HepG2 (cell line): ENCODE data around the gene CCBE1. TPM values are rescaled to one million over a fixed set of nuclear protein-coding genes. Genes with fewer than 3 reads are reported as not detected.

Source experiments
- ATAC-seq: fragments of 200-7000 bp; cut with Tn5 transposase; 3 replicates; pipeline ENCODE4 v1.9.1; 2020; ENCODE audit warnings: mild to moderate bottlenecking, moderate library complexity
- BruUV-seq: library from RNA; stranded (reverse); fragments of 400-500 nt; replicated peaks from 2 replicates; lab custom pipeline; 2021; lab: Mats Ljungman, UMichigan
- CTCF ChIA-PET: fragments of 300-600 bp; formaldehyde crosslinking; extraction: SDS; loops from one replicate; lab custom pipeline; 2021; ENCODE audit warnings: low total read pairs, inconsistent platforms, low intra/inter-chr PET ratio; lab: Yijun Ruan, JAX
- POLR2A ChIA-PET: fragments of 350-600 bp; sonication (Branson Sonifier 250); formaldehyde crosslinking; loops from one replicate; lab custom pipeline; 2020; ENCODE audit warnings: antibody characterized with exemption, inconsistent platforms; lab: Yijun Ruan, JAX
- DNase-seq: peaks from one replicate; pipeline ENCODE4 v3.0.0-alpha.2; 2015; ENCODE audit warnings: low spot score
- FAIRE-seq: peaks from 3 replicates; lab custom pipeline; 2011; peaks lifted over from hg19 to GRCh38; lab: Jason Lieb, UNC
- H2AFZ ChIP-seq: one replicate; pipeline ENCODE4 v1.6.1; 2011; ENCODE audit warnings: low read length, inconsistent platforms
- H3K27ac ChIP-seq: fragments of 300-600 bp; 3 replicates; pipeline ENCODE4 v1.8.0; 2011; ENCODE audit warnings: mixed run types, mild to moderate bottlenecking, mixed read lengths, low read length, inconsistent platforms; ENCODE audit not compliant: insufficient read depth; ENCODE audit errors: extremely low read length
- H3K27me3 ChIP-seq, 2 experiments: fragments of 200-600 bp in 1 of 2; 2 replicates in 1 of 2; 3 replicates in 1 of 2; pipeline versions ENCODE4 v1.6.0 to v1.8.0; 2011; ENCODE audit warnings: low read length in 2 of 2, mild to moderate bottlenecking in 2 of 2, moderate library complexity in 2 of 2, inconsistent platforms in 1 of 2; ENCODE audit not compliant: insufficient read depth in 2 of 2, control insufficient read depth in 1 of 2
- H3K36me3 ChIP-seq, 2 experiments: fragments of 200-600 bp in 1 of 2; replicated peaks in 1 of 2; 2 replicates in 1 of 2; 3 replicates in 1 of 2; pipeline versions ENCODE4 v1.5.1 to v1.8.0; 2011; ENCODE audit warnings: low read length in 2 of 2, inconsistent platforms in 1 of 2; ENCODE audit not compliant: insufficient read depth in 2 of 2, control insufficient read depth in 1 of 2
- H3K4me1 ChIP-seq: 2 replicates; pipeline ENCODE4 v1.5.1; 2012; ENCODE audit warnings: low read length, inconsistent platforms; ENCODE audit not compliant: insufficient read depth
- H3K4me2 ChIP-seq: 2 replicates; pipeline ENCODE4 v1.6.0; 2011; ENCODE audit warnings: low read depth, low read length, inconsistent platforms
- H3K4me3 ChIP-seq, 3 experiments: fragments of 200-600 bp in 1 of 3; sonication (generic), shearing (Covaris generic) in 1 of 3; replicated peaks in 1 of 3; 2 replicates each; pipeline ENCODE4 v1.5.1; 2011 to 2016; ENCODE audit warnings: low read length in 3 of 3, inconsistent platforms in 2 of 3, low read depth in 2 of 3, mild to moderate bottlenecking in 2 of 3, control low read depth in 1 of 3, mixed read lengths in 1 of 3; ENCODE audit not compliant: insufficient read depth in 1 of 3
- H3K79me2 ChIP-seq: one replicate; pipeline ENCODE4 v1.6.1; 2011; ENCODE audit warnings: low read length, inconsistent platforms; ENCODE audit not compliant: insufficient read depth
- H3K9ac ChIP-seq: 2 replicates; pipeline ENCODE4 v1.6.0; 2011; ENCODE audit warnings: mild to moderate bottlenecking, low read depth, low read length, inconsistent platforms; ENCODE audit not compliant: insufficient read depth
- H3K9me3 ChIP-seq: 2 replicates; pipeline ENCODE4 v1.5.1; 2012; ENCODE audit warnings: mild to moderate bottlenecking, low read length
- H4K20me1 ChIP-seq: 2 replicates; pipeline ENCODE4 v1.6.0; 2011; ENCODE audit warnings: inconsistent platforms, mild to moderate bottlenecking, low read length, moderate library complexity; ENCODE audit not compliant: insufficient read depth
- ATF3 ChIP-seq: sonication (generic); formaldehyde crosslinking; IDR thresholded peaks from 2 replicates; pipeline ENCODE4 v1.4.0; 2020; ENCODE audit warnings: missing genetic modification reagents
- JUN ChIP-seq: sonication (generic); formaldehyde crosslinking; IDR thresholded peaks from 2 replicates; pipeline ENCODE4 v1.4.0; 2020; ENCODE audit warnings: mild to moderate bottlenecking, missing genetic modification reagents
- REST ChIP-seq, 2 experiments: IDR thresholded peaks; 2 replicates each; pipeline ENCODE4 v1.6.1; 2011 to 2012; ENCODE audit warnings: low read length in 2 of 2, borderline replicate concordance in 1 of 2, low read depth in 1 of 2, mild to moderate bottlenecking in 1 of 2, moderate library complexity in 1 of 2
- TBP ChIP-seq: sonication (generic); formaldehyde crosslinking; IDR thresholded peaks from 2 replicates; pipeline ENCODE4 v1.5.0; 2020; ENCODE audit warnings: missing genetic modification reagents
- ZMAT3 ChIP-seq: sonication (generic); formaldehyde crosslinking; conservative IDR thresholded peaks from 2 replicates; pipeline ENCODE4 v1.7.0; 2021; ENCODE audit warnings: missing genetic modification reagents
- ZNF136 ChIP-seq: sonication (generic); formaldehyde crosslinking; IDR thresholded peaks from 2 replicates; pipeline ENCODE4 v1.8.1; 2022; ENCODE audit warnings: low read depth, mild to moderate bottlenecking, moderate library complexity, missing genetic modification reagents
- ZNF33B ChIP-seq: sonication (generic); formaldehyde crosslinking; IDR thresholded peaks from 2 replicates; pipeline ENCODE4 v1.5.1; 2020; ENCODE audit warnings: mild to moderate bottlenecking, missing genetic modification reagents
- ZNF484 ChIP-seq: sonication (generic); formaldehyde crosslinking; IDR thresholded peaks from 2 replicates; pipeline ENCODE4 v1.5.1; 2020; ENCODE audit warnings: mild to moderate bottlenecking, low read depth, missing genetic modification reagents, borderline replicate concordance
- ZNF75D ChIP-seq: sonication (generic); formaldehyde crosslinking; IDR thresholded peaks from 2 replicates; pipeline ENCODE4 v1.8.1; 2023; ENCODE audit warnings: missing genetic modification reagents, mild to moderate bottlenecking, borderline replicate concordance
- ZSCAN5A ChIP-seq: sonication (generic); formaldehyde crosslinking; IDR thresholded peaks from 2 replicates; pipeline ENCODE4 v1.8.0; 2022; ENCODE audit warnings: mild to moderate bottlenecking, missing genetic modification reagents, borderline replicate concordance
- WGBS: methylation state at CpG from one replicate; pipeline ENCODE4 v1.1.6; 2017; ENCODE audit warnings: low lambda C conversion rate; 5-methylcytosine and 5-hydroxymethylcytosine counted together
- in situ Hi-C: cut with HindIII; loops from 2 replicates; pipeline ENCODE4 v1.10.0; 2017; ENCODE audit warnings: low pct_unique_long_range_greater_than_20kb; ENCODE audit not compliant: extremely low pct_ligation_motif_present
- intact Hi-C: fragments of 100-400 bp; cut with micrococcal nuclease; formaldehyde crosslinking; loops from one replicate; pipeline ENCODE4 v1.10.0; 2022; ENCODE audit not compliant: unreplicated experiment
- polyA plus RNA-seq, 8 experiments: library from polyadenylated mRNA; depleted of rRNA in 3 of 8; stranded (reverse) in 7 of 8; unstranded in 1 of 8; fragments of >200 nt; fragmentation: Illumina TruSeq in 4 of 8; extraction: Trizol in 4 of 8; gene quantifications; 2 replicates each; pipeline versions ENCODE4 v1.2.1 to v1.2.3, GENCODE V29; 2011 to 2016; ENCODE audit warnings: low read depth in 4 of 8, missing spikeins in 1 of 8, mixed read lengths in 1 of 8; ENCODE audit not compliant: insufficient read depth in 1 of 8
- total RNA-seq, 5 experiments: library from RNA; depleted of rRNA; stranded (reverse); fragments of >200 nt; fragmentation: Illumina TruSeq; extraction: Trizol; gene quantifications; 2 replicates each; pipeline ENCODE4 v1.2.3, GENCODE V29; 2016; ENCODE audit warnings: low read depth in 1 of 5

CCBE1 gene
- total and polyA plus RNA-seq, 2 of the 13 experiments (the other 11 are each of a cell fraction or from before 2014, with no cell fraction given), result not detected

- H3K79me2 ChIP-seq, result no peaks in the 10 kb centered on the region
- no peak overlapping the region for H3K9ac ChIP-seq
- DNase-seq, result no peak
- H3K4me3 ChIP-seq, result no peak overlapping the region
- TF ChIP-seq ATF3 (CRISPR knock-in tag) (no peak), ZNF484 (no peak), ZNF75D (CRISPR knock-in tag) (no peak), TBP (no peak), JUN (CRISPR knock-in tag) (no peak)
- TF ChIP-seq, all 625 proteins: peak for 0
- Histone ChIP-seq H3K4me2 (no peak overlapping the region), H3K27me3 (0 out of 5 replicates have a peak, but pooled peaks cover 0 to 1% of the 10 kb centered on the region in 2 experiments), H3K4me1 (no peaks in the 10 kb centered on the region), H4K20me1 (no peaks in the 10 kb centered on the region), H3K9me3 (no peaks in the 10 kb centered on the region), H2AFZ (no peak overlapping the region), H3K36me3 (no peaks in the 10 kb centered on the region), H3K27ac (no peak overlapping the region)
- ChIA-PET POLR2A (no interaction called here), CTCF (no interaction called here)
- WGBS, result 50% methylated on average over 3 of the region's 3 CpGs
- FAIRE-seq, result no peak
- BruUV-seq, result no TSS peak
- no peak for ATAC-seq
- in situ Hi-C loops (no loop called here), intact Hi-C loops (no loop called here)
These were observed 32.6 kb upstream of the CCBE1 start for GRCh38 chr18:59729781-59730180.

- CTCF ChIA-PET, result no interaction called here
- 3% methylated on average over 5 of the region's 5 CpGs for WGBS
- in situ Hi-C loops (no loop called here), intact Hi-C loops (no loop called here)
- POLR2A ChIA-PET, result no interaction called here
- no peak for TF ChIP-seq ZSCAN5A (CRISPR knock-in tag)
- no peak for TF ChIP-seq ZMAT3 (CRISPR knock-in tag)
- no peak for TF ChIP-seq REST (IDR thresholded peaks at IDR 0.05; ENCODE audit: borderline replicate concordance in 1 of 2, low read depth in 1 of 2, low read length in 2 of 2)
- TF ChIP-seq ZNF136 (CRISPR knock-in tag), result no peak
- TF ChIP-seq ZNF33B, result no peak
- H2AFZ ChIP-seq, result no peak overlapping the region
- no peaks in the 10 kb centered on the region for H3K9me3 ChIP-seq
- no peaks in the 10 kb centered on the region for H3K4me1 ChIP-seq
- ATAC-seq (no peak), DNase-seq (no peak), FAIRE-seq (no peak)
- H3K36me3 ChIP-seq, result no peaks in the 10 kb centered on the region
- H4K20me1 ChIP-seq, result no peaks in the 10 kb centered on the region
- H3K4me3 ChIP-seq, result no peak overlapping the region
- H3K27me3 ChIP-seq, result 0 out of 5 replicates have a peak, but pooled peaks cover 0 to 1% of the 10 kb centered on the region in 2 experiments
- no peak overlapping the region for H3K27ac ChIP-seq
- no TSS peak for BruUV-seq
- H3K4me2 ChIP-seq, result no peak overlapping the region
- H3K9ac ChIP-seq, result no peak overlapping the region
- H3K79me2 ChIP-seq, result no peaks in the 10 kb centered on the region
These were observed 31.6 kb upstream of the CCBE1 start for GRCh38 chr18:59728816-59729215.
